IMR-90 (cell line): ENCODE data around the gene PLA2G2C. TPM values are rescaled to one million over a fixed set of nuclear protein-coding genes. Genes with fewer than 3 reads are reported as not detected.

Experiments used
- ATAC-seq: fragments of 200-7000 bp; cut with Tn5 transposase; 2 replicates; pipeline ENCODE4 v1.9.1; 2020; ENCODE audit warnings: low read depth, mild to moderate bottlenecking, moderate library complexity
- BruUV-seq: library from RNA; stranded (reverse); fragments of 400-500 nt; replicated peaks from 2 replicates; lab custom pipeline; 2021; lab: Mats Ljungman, UMichigan
- CTCF ChIA-PET: fragments of 300-600 bp; formaldehyde crosslinking; extraction: SDS; loops from one replicate; lab custom pipeline; 2021; ENCODE audit warnings: antibody characterized with exemption; lab: Yijun Ruan, JAX
- POLR2A ChIA-PET: fragments of 300-600 bp; sonication (Branson Sonifier 250); formaldehyde crosslinking; loops from one replicate; lab custom pipeline; 2022; ENCODE audit warnings: antibody characterized with exemption; ENCODE audit not compliant: unreplicated experiment; lab: Charles Lee
- DNase-seq: peaks from one replicate; pipeline ENCODE4 v3.0.0; 2013
- H2AFZ ChIP-seq: replicated peaks from 2 replicates; pipeline ENCODE3; 2013; ENCODE audit warnings: low read length, mild to moderate bottlenecking; ENCODE audit not compliant: poor library complexity
- H2AK5ac ChIP-seq: 2 replicates; pipeline ENCODE4 v1.6.1; 2013; ENCODE audit warnings: low read depth, low read length, inconsistent platforms
- H2AK9ac ChIP-seq: replicated peaks from 2 replicates; pipeline ENCODE3; 2013; ENCODE audit warnings: mild to moderate bottlenecking, low read depth, low read length, moderate library complexity; ENCODE audit not compliant: poor library complexity
- H2BK120ac ChIP-seq: 2 replicates; pipeline ENCODE4 v1.6.1; 2013; ENCODE audit warnings: low read depth, low read length, inconsistent platforms
- H2BK15ac ChIP-seq: 3 replicates; pipeline ENCODE4 v1.6.1; 2013; ENCODE audit warnings: low read depth, low read length, inconsistent platforms
- H2BK20ac ChIP-seq: 2 replicates; pipeline ENCODE4 v1.6.1; 2013; ENCODE audit warnings: low read depth, mild to moderate bottlenecking, inconsistent platforms, low read length, moderate library complexity
- H2BK5ac ChIP-seq: 2 replicates; pipeline ENCODE4 v1.6.1; 2013; ENCODE audit warnings: mild to moderate bottlenecking, low read depth, low read length, inconsistent platforms; ENCODE audit not compliant: poor library complexity, severe bottlenecking
- H3K14ac ChIP-seq: replicated peaks from 2 replicates; pipeline ENCODE4 v1.6.1; 2013; ENCODE audit warnings: low read depth, low read length, inconsistent platforms
- H3K18ac ChIP-seq: 2 replicates; pipeline ENCODE4 v1.6.1; 2013; ENCODE audit warnings: low read depth, low read length, control low read depth
- H3K23ac ChIP-seq: 2 replicates; pipeline ENCODE4 v1.6.1; 2013; ENCODE audit warnings: low read depth, low read length, inconsistent platforms
- H3K27ac ChIP-seq: 2 replicates; pipeline ENCODE4 v1.5.1; 2013; ENCODE audit warnings: mild to moderate bottlenecking, control low read depth, low read length; ENCODE audit not compliant: insufficient read depth
- H3K27me3 ChIP-seq: 2 replicates; pipeline ENCODE4 v1.6.1; 2013; ENCODE audit warnings: low read length; ENCODE audit not compliant: control insufficient read depth, insufficient read depth
- H3K36me3 ChIP-seq: 2 replicates; pipeline ENCODE4 v1.6.1; 2013; ENCODE audit warnings: low read length, mixed read lengths; ENCODE audit not compliant: control insufficient read depth, insufficient read depth
- H3K4ac ChIP-seq: 2 replicates; pipeline ENCODE4 v1.6.1; 2013; ENCODE audit warnings: low read depth, low read length, inconsistent platforms
- H3K4me1 ChIP-seq: 2 replicates; pipeline ENCODE4 v1.6.1; 2013; ENCODE audit warnings: low read length, mixed read lengths; ENCODE audit not compliant: control insufficient read depth, insufficient read depth
- H3K4me2 ChIP-seq: 2 replicates; pipeline ENCODE4 v1.6.1; 2013; ENCODE audit warnings: low read depth, mild to moderate bottlenecking, control low read depth, low read length, moderate library complexity
- H3K4me3 ChIP-seq: 2 replicates; pipeline ENCODE4 v1.5.1; 2013; ENCODE audit warnings: low read depth, mild to moderate bottlenecking, control low read depth, low read length, moderate library complexity; ENCODE audit not compliant: insufficient read depth
- H3K56ac ChIP-seq: 2 replicates; pipeline ENCODE4 v1.6.1; 2013; ENCODE audit warnings: low read length, inconsistent platforms; ENCODE audit not compliant: insufficient read depth; ENCODE audit errors: extremely low read depth
- H3K79me1 ChIP-seq, 2 experiments: 2 replicates each; pipeline ENCODE4 v1.6.1; 2013; ENCODE audit warnings: low read length in 2 of 2, inconsistent platforms in 1 of 2, low read depth in 1 of 2
- H3K9ac ChIP-seq: 2 replicates; pipeline ENCODE4 v1.6.1; 2013; ENCODE audit warnings: low read depth, low read length, control low read depth
- H3K9me1 ChIP-seq: 2 replicates; pipeline ENCODE4 v1.6.1; 2013; ENCODE audit warnings: low read length, inconsistent platforms; ENCODE audit not compliant: insufficient read depth
- H3K9me3 ChIP-seq: 2 replicates; pipeline ENCODE4 v1.6.1; 2013; ENCODE audit warnings: low read length; ENCODE audit not compliant: control insufficient read depth, insufficient read depth
- H4K20me1 ChIP-seq: 2 replicates; pipeline ENCODE4 v1.6.1; 2013; ENCODE audit warnings: low read length, inconsistent platforms; ENCODE audit not compliant: insufficient read depth
- H4K5ac ChIP-seq: 2 replicates; pipeline ENCODE4 v1.6.1; 2013; ENCODE audit warnings: mild to moderate bottlenecking, low read depth, low read length, control low read depth
- H4K8ac ChIP-seq, 2 experiments: 2 replicates each; pipeline ENCODE4 v1.6.1; 2013; ENCODE audit warnings: low read depth in 2 of 2, low read length in 2 of 2, control low read depth in 1 of 2, inconsistent platforms in 1 of 2
- H4K91ac ChIP-seq: 2 replicates; pipeline ENCODE4 v1.6.1; 2013; ENCODE audit warnings: low read depth, low read length, inconsistent platforms; ENCODE audit not compliant: insufficient read depth
- BHLHE40 ChIP-seq: fragments of 150-350 bp; IDR thresholded peaks from 2 replicates; pipeline ENCODE4 v1.6.1; 2016; ENCODE audit warnings: mild to moderate bottlenecking, low read depth, low read length
- CHD1 ChIP-seq: IDR thresholded peaks from 2 replicates; pipeline ENCODE4 v1.6.1; 2012; ENCODE audit warnings: low read depth, low read length, improper control_type of control experiment
- CTCF ChIP-seq: conservative IDR thresholded peaks from 2 replicates; pipeline ENCODE4 v1.5.1; 2012; ENCODE audit warnings: mild to moderate bottlenecking, low read depth, low read length, improper control_type of control experiment
- MXI1 ChIP-seq: IDR thresholded peaks from 2 replicates; pipeline ENCODE4 v1.6.1; 2012; ENCODE audit warnings: low read depth, mild to moderate bottlenecking, low read length, moderate library complexity, borderline replicate concordance
- NFE2L2 ChIP-seq: fragments of 150-350 bp; IDR thresholded peaks from 2 replicates; pipeline ENCODE4 v1.6.1; 2016; ENCODE audit warnings: low read depth, mild to moderate bottlenecking, low read length
- RAD21 ChIP-seq: IDR thresholded peaks from 2 replicates; pipeline ENCODE4 v1.6.1; 2012; ENCODE audit warnings: low read length, improper control_type of control experiment
- SMC3 ChIP-seq: fragments of 150-350 bp; IDR thresholded peaks from 2 replicates; pipeline ENCODE4 v1.6.1; 2016; ENCODE audit warnings: low read depth, mild to moderate bottlenecking, antibody characterized with exemption, low read length, moderate library complexity
- USF2 ChIP-seq: fragments of 150-350 bp; IDR thresholded peaks from 2 replicates; pipeline ENCODE4 v1.6.1; 2017; ENCODE audit warnings: mild to moderate bottlenecking, antibody characterized with exemption, low read length, low read depth
- WGBS, 2 experiments: methylation state at CpG; one replicate each; pipeline versions ENCODE4 v1.1.5 to v1.1.7; 2013; ENCODE audit warnings: missing lambda C conversion rate in 2 of 2; ENCODE audit not compliant: insufficient read length in 1 of 2; ENCODE audit errors: extremely low coverage in 2 of 2; 5-methylcytosine and 5-hydroxymethylcytosine counted together
- dilution Hi-C: fragments of 300-500 bp; cut with HindIII; formaldehyde crosslinking; loops from one replicate; pipeline ENCODE4 v1.14.3; 2018; ENCODE audit warnings: low sequenced_read_pairs; ENCODE audit not compliant: unreplicated experiment
- in situ Hi-C: fragments of 300-500 bp; cut with MboI; formaldehyde crosslinking; loops from 3 replicates; pipeline ENCODE4 v1.14.3; 2019; ENCODE audit warnings: low sequenced_read_pairs, inconsistent platforms, mixed read lengths
- intact Hi-C: fragments of 100-400 bp; cut with micrococcal nuclease; formaldehyde crosslinking; loops from 2 replicates; pipeline ENCODE4 v1.10.0; 2022
- polyA plus RNA-seq, 3 experiments: library from polyadenylated mRNA; depleted of rRNA; stranded (reverse); fragments of >200 nt; gene quantifications; 2 replicates each; pipeline ENCODE4 v1.2.3, GENCODE V29; 2012; ENCODE audit warnings: low replicate concordance in 1 of 3
- total RNA-seq: library from RNA; depleted of rRNA; stranded (reverse); fragments of >200 nt; gene quantifications from 2 replicates; pipeline ENCODE4 v1.2.3, GENCODE V29; 2012

Gene PLA2G2C
- total and polyA plus RNA-seq, 2 of the 4 experiments (the other 2 are of a cell fraction): not detected

GRCh38 chr1:20194757-20195461 is 8.6 kb upstream of the PLA2G2C start:
- H3K4me1 ChIP-seq: no peaks in the 10 kb centered on the region
- no peak overlapping the region for H3K56ac ChIP-seq
- ChIA-PET POLR2A (interaction anchor here (0.8 kb wide), 1 partner anchor 43 kb away, joined by 11 read pairs; no protein-coding TSS in a partner anchor), CTCF (interaction anchor here (0.6 to 1.4 kb wide), 3 partner anchors 24 to 291 kb away, joined by 3 read pairs; partner anchors contain the start of gene CAMK2N1)
- H2AFZ ChIP-seq: no peak overlapping the region
- H3K9me3 ChIP-seq: no peaks in the 10 kb centered on the region
- H3K36me3 ChIP-seq: no peaks in the 10 kb centered on the region
- H3K27me3 ChIP-seq: peaks cover 35% of the 10 kb centered on the region
- H2BK120ac ChIP-seq: no peak overlapping the region
- H3K4me3 ChIP-seq: no peak overlapping the region
- no peak overlapping the region for H3K4ac ChIP-seq
- no TSS peak for BruUV-seq
- no peaks in the 10 kb centered on the region for H4K20me1 ChIP-seq
- no peaks in the 10 kb centered on the region for H3K79me1 ChIP-seq
- ATAC-seq: peak; percentile 75
- H3K9ac ChIP-seq: no peak overlapping the region
- in situ Hi-C loops (no loop called here), dilution Hi-C loops (no loop called here), intact Hi-C loops (loop anchor here (1.0 kb wide), 3 partner anchors 94 to 277 kb away; no protein-coding TSS in a partner anchor)
- peak; percentile 36 for DNase-seq
- no peak overlapping the region for H2BK15ac ChIP-seq
- peak; percentile 59 for TF ChIP-seq CTCF
- TF ChIP-seq BHLHE40: no peak
- TF ChIP-seq NFE2L2: no peak
- TF ChIP-seq CHD1: no peak
- TF ChIP-seq USF2: no peak
- peak; percentile 48 for TF ChIP-seq RAD21
- TF ChIP-seq MXI1: no peak
- TF ChIP-seq SMC3: peak; percentile 64
- H3K27ac ChIP-seq: no peak overlapping the region
- no peak overlapping the region for H3K4me2 ChIP-seq
- no peak overlapping the region for H3K18ac ChIP-seq
- no CpG with 5 or more reads among the region's 15 CpGs for WGBS, 2 experiments
- H4K91ac ChIP-seq: no peak overlapping the region
- H3K9me1 ChIP-seq: no peaks in the 10 kb centered on the region
- no peak overlapping the region for H3K23ac ChIP-seq
- no peak overlapping the region for H2AK9ac ChIP-seq
- H2BK5ac ChIP-seq: no peak overlapping the region
- no peak overlapping the region for H4K5ac ChIP-seq
- H3K14ac ChIP-seq: no peak overlapping the region
- no peak overlapping the region for H4K8ac ChIP-seq
- H2BK20ac ChIP-seq: no peak overlapping the region
- H2AK5ac ChIP-seq: no peak overlapping the region
